ENCODE results near the gene FBXO41.

Gene FBXO41, protein sequence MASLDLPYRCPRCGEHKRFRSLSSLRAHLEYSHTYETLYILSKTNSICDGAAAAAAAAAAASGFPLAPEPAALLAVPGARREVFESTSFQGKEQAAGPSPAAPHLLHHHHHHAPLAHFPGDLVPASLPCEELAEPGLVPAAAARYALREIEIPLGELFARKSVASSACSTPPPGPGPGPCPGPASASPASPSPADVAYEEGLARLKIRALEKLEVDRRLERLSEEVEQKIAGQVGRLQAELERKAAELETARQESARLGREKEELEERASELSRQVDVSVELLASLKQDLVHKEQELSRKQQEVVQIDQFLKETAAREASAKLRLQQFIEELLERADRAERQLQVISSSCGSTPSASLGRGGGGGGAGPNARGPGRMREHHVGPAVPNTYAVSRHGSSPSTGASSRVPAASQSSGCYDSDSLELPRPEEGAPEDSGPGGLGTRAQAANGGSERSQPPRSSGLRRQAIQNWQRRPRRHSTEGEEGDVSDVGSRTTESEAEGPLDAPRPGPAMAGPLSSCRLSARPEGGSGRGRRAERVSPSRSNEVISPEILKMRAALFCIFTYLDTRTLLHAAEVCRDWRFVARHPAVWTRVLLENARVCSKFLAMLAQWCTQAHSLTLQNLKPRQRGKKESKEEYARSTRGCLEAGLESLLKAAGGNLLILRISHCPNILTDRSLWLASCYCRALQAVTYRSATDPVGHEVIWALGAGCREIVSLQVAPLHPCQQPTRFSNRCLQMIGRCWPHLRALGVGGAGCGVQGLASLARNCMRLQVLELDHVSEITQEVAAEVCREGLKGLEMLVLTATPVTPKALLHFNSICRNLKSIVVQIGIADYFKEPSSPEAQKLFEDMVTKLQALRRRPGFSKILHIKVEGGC

DNA sequence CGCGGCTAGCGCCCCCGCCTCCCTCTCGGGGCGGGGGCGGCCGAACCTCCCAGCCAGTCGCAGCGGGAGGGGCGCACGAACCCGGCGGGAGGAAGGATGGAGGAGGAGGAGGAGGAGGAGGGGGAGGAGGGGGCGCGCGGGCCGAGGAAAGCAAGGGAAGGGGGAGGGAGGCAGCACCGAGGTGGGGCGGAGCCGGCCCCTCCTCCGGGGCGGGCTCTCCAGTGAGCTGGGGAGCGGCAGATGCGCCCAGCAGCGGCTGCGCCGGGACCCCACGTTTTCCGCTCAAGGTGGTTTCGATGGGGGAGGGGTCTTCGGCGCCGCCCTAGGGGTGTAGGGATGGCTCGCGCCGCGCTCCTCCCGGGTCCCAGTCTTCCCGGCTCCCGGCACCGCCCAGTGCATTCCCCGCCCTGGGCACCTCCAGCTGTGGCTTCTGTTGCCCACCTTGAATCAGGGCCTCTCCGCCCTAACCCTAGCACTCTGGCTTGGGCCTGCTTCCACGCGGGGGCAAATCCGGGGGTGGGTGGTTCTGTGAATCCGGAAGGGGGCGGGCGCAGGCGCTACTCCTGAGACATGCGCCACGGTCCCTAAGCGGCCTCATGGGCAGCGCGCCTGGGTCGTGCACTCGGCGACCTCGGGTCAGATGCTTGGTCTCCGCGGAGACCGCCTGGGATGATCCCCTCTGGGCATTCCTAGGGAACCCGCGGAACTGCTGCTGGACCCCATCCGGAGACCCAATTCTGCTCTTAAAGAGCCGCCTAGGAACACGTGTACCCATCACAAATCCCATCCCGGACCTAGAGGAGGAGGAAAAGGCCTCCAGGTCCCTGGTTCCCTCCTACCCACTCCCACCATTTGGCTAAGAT, at the start of gene FBXO41:
Gene FBXO41, minus strand, starts transcription at position 183 of the 863 bp plus-strand sequence. CDS start 14,848 bp downstream, outside the sequence.
- DNase-seq (ENCODE audit: low spot score), result peak; percentile 78

GRCh38 chr2:73334045-73334444, 49.8 kb upstream of the FBXO41 start:
- DNase-seq (ENCODE audit: low spot score), result no peak

DNA sequence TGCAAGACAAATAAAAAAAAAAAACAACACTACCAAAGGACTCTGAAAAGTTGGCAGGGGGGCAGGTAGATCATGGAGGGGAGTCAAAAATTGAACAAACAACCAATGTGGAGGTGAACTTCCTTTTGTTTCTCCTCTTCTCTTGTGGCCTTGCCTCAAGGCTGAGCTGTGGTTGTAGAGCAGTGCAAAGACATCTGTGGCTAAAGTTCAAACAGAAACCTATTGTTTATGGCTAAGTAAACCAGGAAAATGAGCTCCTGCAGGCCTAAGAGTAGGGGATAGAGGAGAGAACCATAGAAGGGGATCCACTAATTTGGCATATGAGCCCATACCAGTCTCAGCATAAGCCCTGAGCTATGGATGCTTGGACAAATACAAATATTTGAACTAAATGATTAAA, 49.3 kb upstream of the FBXO41 start:
- DNase-seq (ENCODE audit: low spot score), result no peak

GRCh38 chr2:73324126-73324725, 39.9 kb upstream of the FBXO41 start:
- no peak for DNase-seq (ENCODE audit: low spot score)

DNA sequence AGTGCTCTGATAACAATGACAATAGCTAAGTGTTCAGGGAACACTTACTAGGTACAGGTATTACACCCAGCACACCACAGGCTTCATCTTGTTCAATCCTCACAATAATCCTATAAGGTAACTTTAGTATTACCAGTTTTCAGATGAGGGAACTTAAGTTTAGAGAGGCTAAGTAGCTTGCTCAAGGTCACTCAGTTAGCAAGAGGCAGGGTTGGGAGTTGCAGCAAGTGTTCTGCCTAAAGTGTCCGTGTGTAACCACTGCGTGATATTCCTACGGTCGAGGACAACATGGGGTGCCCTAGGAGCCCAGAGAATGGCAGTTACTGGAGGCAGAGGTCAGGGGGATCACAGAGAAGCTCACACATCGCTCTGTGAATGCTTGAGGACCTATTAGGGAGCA, 39.3 kb upstream of the FBXO41 start:
- DNase-seq (ENCODE audit: low spot score), result no peak

DNA sequence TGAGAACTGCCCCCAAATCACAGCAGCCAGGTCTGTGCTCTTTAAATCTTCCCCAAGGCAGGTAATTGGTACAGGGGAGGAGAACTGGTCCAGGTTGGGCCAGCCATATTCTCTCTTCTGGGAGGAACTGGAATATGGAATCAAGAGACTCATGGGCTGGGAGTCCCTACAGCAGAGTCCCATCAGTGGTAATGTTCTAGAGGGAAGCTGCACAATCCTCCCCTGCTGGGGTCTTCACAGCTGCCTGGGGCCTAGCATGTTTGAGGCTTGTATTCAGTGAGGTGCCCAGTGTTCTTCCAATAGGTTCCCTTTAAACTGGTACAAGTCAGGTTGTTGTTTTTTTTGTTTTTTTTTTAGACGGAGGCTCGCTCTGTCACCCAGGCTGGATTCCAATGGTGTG, 30.2 kb upstream of the FBXO41 start:
- DNase-seq (ENCODE audit: low spot score), result no peak

DNA sequence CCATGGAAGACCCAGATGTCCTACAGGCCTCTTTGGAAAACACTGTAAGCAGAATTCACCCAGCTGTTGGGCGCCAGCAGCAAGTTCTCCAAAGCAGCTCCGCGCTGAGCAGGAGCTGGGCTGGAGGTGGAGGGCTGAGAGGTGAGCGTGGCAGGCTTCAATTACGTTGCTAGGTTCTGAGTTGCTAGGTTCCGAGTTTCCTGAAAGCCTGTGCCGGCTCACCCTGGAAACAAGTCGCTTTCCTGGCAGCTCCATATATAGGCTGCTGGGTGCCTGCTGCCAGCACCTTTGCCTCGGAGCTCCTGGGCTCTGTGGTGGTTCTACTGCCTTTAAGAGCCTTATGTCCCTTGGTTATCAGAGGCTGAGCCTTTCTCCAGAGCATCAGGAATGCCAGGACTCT, 23.4 kb upstream of the FBXO41 start:
- no peak for DNase-seq (ENCODE audit: low spot score)

DNA sequence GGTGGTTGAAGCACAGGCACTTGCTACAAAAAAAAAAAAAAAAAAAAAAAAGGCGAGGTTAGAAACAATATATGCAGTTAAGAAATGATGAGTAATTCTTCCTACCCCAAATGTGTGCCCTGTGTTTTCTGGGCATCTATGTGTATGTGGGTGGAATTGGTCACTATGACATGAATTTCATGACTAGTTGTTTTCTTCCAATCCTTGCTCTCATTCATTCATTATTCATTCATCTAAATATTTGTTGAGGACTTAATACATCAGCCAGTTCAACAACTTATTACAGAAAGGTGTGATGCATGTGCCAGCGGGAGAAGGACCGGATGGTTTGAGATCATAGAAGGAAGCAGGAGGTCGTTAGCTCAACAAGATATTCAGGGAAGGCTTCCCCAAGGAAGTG, 17.4 kb upstream of the FBXO41 start:
- no peak for DNase-seq (ENCODE audit: low spot score)

GRCh38 chr2:73300926-73301325, 16.6 kb upstream of the FBXO41 start:
- DNase-seq (ENCODE audit: low spot score), result no peak

DNA sequence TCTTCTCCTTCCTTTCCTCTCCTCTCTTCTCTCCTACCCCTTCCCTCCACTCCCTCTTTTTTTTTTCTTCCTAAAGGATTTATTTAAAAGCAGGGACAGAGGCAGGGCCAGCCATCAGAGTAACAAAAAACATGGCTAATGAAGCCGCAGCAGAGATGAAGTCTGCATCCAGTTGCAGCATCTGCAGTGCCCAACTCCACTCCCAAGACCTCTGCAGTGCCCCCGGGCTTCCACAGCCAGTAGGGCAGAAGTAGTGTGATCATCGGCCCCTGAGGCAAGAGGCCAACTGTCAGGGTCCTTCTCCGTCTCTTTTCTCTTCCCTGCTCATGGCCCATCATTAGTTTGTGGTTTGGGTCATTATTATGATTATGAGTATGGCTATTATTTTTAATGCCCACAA, 13.3 kb upstream of the FBXO41 start:
- DNase-seq (ENCODE audit: low spot score), result no peak

DNA sequence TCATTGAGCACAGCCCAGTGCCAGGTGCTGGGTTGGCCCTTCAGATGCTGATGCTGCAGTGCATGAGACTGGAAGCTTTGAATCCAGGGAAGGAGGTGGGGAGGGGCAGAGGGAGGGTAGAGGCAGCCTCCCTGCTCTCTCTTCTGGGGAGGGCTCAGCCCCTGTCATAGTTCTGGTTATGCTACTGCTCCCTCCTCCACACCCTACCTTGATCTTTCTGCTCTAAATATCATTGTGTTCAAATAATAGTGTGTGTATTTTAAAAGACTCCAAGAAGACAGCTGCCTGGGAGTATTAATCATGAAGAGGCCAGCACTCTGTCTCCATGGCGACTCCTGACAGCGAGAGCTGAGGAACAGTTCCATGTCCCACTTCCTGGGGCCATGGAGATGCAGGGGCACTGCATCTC, 12.9 kb upstream of the FBXO41 start:
- no peak for DNase-seq (ENCODE audit: low spot score)

- DNase-seq (ENCODE audit: low spot score), result no peak
Observed at GRCh38 chr2:73295751-73296400, 11.6 kb upstream of the FBXO41 start.

DNA sequence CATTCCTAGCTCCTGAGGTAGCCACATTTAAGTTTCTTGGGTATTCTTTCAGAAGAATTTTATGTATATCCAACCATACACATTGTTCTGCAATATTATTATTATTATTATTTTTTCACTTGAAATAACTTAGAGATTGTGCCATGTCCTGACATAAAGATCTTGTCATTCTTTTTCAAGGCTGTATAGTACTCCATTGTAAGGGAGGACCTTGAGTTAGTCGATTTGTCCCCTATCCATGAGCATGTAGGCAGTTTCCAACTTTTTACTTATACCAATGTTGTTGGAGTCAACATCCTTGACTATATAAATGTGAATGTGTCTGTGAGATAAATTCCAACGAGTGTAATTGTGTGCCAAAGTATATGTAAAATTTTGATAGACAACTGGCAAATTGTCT, 10.0 kb upstream of the FBXO41 start:
- no peak for DNase-seq (ENCODE audit: low spot score)

DNA sequence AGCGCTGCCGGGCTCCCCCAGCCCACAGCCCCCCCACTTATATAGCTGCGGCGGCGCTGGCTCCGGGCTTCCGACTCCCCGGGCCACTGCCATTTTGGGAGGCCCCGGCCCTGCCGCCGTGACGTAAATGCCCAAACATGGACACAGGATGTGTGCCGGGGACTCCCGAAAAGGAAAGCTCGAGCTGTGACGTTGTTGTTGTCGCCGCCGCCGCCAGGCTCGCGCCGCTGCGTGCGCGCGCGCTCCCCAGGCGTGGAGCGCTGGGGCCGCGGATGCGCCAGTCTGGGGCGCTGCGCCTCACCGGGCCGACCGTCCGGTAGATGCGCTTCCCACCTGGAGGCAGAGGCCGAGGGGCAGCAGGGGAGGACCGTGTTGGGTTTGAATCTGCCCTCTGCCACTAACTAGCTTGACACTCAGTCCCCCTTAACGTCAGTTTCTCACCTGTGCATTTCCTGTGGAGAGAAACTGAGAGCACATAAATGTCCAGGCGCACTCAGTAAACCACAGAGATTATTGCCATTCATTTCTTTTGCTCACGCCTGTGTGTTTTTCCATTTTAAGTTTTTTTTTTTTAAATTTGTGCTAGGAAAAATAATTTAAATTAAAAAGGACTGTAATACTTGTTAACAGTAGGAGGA, 9.4 kb upstream of the FBXO41 start, which contains the start of gene EGR4:
Gene EGR4, minus strand, starts transcription at position 15 of the 638 bp plus-strand sequence. CDS start 231 bp downstream, outside the sequence.
- DNase-seq (ENCODE audit: low spot score), result peak; percentile 84

DNA sequence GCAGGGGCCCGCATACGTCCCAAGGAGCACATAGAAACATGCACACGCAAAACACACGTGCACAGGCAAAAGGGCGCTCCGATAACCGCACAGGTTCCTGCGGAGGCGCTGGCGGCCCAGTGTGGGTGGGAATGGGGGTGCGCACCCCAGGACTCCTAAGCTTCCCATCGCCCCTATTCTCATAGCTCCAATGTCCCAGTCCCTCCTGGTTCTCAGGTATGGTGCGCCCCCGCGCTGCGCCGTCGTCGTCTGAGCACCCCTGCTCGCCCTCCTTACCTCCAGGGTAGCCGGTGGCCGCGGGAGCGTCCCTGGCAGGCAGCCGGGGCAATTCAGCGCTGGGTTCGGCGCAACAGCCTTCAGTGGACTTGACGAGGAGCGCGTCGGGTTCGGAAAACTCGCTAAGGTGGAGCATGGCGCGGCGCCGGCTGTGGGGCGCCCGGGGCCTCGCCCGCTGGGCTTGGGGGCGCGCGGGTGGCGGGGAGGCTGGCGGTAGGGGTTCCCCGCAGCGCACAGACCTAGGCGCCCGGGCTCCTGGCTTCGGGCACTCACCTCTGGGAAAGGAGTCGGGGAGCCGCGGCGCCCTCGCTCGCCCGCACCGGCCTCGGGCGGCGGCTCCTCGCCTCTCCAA, 8.7 kb upstream of the FBXO41 start:
- no peak for DNase-seq (ENCODE audit: low spot score)

GRCh38 chr2:73292316-73292905, 8.1 kb upstream of the FBXO41 start:
- DNase-seq (ENCODE audit: low spot score), result no peak

DNA sequence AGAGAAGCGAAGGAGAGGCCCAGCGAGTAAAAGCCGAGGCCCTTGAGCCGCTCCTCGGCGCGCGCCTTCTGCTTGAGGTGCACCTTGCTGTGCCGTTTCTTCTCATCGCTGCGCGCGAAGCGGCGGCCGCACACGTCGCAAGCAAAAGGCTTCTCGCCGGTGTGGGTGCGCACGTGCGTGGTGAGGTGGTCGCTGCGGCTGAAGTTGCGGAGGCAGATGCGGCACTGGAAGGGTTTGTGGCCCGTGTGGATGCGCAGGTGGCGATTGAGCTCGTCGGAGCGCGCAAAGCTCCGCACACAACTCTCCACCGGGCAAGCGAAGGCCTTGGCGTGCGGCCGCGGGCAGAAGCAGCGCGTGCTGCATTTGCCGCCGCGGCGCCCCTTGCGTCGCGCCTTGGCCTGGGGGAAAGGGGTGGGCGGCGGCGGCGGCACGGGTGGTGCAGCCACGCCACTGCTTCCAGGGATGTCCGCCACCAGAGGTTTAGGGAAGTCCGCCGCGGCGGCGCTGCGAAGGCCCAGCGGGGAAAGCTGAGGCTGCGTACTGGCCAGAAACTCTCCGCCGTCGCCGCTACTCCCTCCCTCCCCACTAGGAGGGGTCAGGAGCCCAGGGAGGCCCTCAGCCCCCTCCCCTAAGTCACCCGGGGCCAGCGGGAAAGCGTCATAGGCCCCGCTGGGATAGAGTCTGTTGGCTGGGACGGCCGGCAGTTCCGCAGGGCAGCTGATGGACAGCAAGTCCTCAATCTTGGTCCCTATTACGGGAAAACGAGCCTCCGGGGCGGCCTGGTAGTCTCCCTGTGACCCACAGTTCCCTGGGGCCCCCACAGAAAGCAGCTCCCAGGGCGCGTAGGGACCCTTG, 7.4 kb upstream of the FBXO41 start:
- no peak for DNase-seq (ENCODE audit: low spot score)

DNA sequence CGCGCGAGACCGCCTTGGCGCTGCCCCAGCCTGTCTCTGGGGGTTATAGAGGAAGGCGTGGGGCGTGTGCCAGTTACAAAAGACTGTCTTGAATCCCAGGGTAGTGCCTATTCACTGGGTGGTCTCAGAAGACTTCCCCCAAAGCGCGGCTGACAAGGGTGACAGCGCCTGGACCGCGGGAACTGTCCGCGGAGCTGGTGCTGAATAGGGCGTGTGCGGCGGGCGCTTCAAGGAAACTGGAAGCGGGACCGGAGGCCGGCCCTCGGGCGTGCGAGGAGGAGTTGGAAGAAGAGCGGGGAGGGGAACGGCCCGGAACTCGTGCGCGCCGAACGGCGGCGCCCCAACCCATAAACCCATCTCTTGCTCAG, 6.8 kb upstream of the FBXO41 start:
- DNase-seq (ENCODE audit: low spot score), result peak; percentile 85
